Natural killer cell (primary cell): ENCODE measurements around the gene ERRFI1. TPM values are rescaled to one million over a fixed set of nuclear protein-coding genes. Genes with fewer than 3 reads are reported as not detected.

Experiments used
- ATAC-seq, 3 donors: fragments of 150-1000 bp in 2 of 3; fragments of 200-7000 bp in 1 of 3; cut with Tn5 transposase; 1 replicate in 1 of 3; 2 replicates in 2 of 3; pipeline ENCODE4 v1.10.0; 2021; ENCODE audit warnings: mild to moderate bottlenecking in 2 of 3, moderate library complexity in 2 of 3
- DNase-seq, 2 donors: peaks; one replicate each; pipeline versions ENCODE4 v3.0.0 to v3.0.0-alpha.2; 2013 to 2021; ENCODE audit warnings: mixed read lengths in 1 of 2
- H3K27ac ChIP-seq: one replicate; pipeline ENCODE4 v1.5.1; 2013; ENCODE audit warnings: mild to moderate bottlenecking, low read length
- H3K27me3 ChIP-seq: one replicate; pipeline ENCODE4 v1.6.1; 2013; ENCODE audit warnings: low read length; ENCODE audit not compliant: control insufficient read depth, insufficient read depth
- H3K36me3 ChIP-seq: one replicate; pipeline ENCODE4 v1.6.1; 2013; ENCODE audit warnings: low read length; ENCODE audit not compliant: control insufficient read depth, insufficient read depth
- H3K4me1 ChIP-seq: one replicate; pipeline ENCODE4 v1.6.1; 2013; ENCODE audit warnings: low read length; ENCODE audit not compliant: control insufficient read depth, insufficient read depth
- H3K4me3 ChIP-seq: one replicate; pipeline ENCODE4 v1.5.1; 2013; ENCODE audit warnings: low read length
- H3K9me3 ChIP-seq: one replicate; pipeline ENCODE4 v1.6.1; 2013; ENCODE audit warnings: low read length; ENCODE audit not compliant: control insufficient read depth, insufficient read depth
- H3K27ac Mint-ChIP-seq, 2 donors: one replicate each; pipeline ENCODE4 v1.8.0; 2022; ENCODE audit warnings: mild to moderate bottlenecking in 2 of 2, mixed read lengths in 2 of 2, moderate library complexity in 1 of 2
- H3K27me3 Mint-ChIP-seq, 2 donors: one replicate each; pipeline ENCODE4 v1.8.0; 2022; ENCODE audit warnings: low read depth in 2 of 2, mixed read lengths in 2 of 2
- H3K36me3 Mint-ChIP-seq: one replicate; pipeline ENCODE4 v1.8.0; 2022; ENCODE audit warnings: mixed read lengths
- H3K4me1 Mint-ChIP-seq, 2 donors: one replicate each; pipeline ENCODE4 v1.8.0; 2022; ENCODE audit warnings: mixed read lengths in 2 of 2
- H3K4me3 Mint-ChIP-seq: one replicate; pipeline ENCODE4 v1.8.0; 2022; ENCODE audit warnings: mild to moderate bottlenecking, moderate library complexity, mixed read lengths
- H3K9me3 Mint-ChIP-seq, 2 donors: one replicate each; pipeline ENCODE4 v1.8.0; 2022; ENCODE audit warnings: mixed read lengths in 2 of 2
- WGBS: methylation state at CpG from one replicate; pipeline ENCODE4 v1.1.7; 2013; ENCODE audit warnings: missing lambda C conversion rate; ENCODE audit not compliant: insufficient coverage; 5-methylcytosine and 5-hydroxymethylcytosine counted together
- intact Hi-C: fragments of 100-400 bp; cut with micrococcal nuclease; formaldehyde crosslinking; loops from one replicate; pipeline ENCODE4 v1.14.2; 2022
- total RNA-seq, 4 donors: library from RNA; stranded (reverse); fragments of 120-200 nt in 1 of 4; gene quantifications; one replicate each; pipeline versions ENCODE4 v1.2.3 to v1.2.4, GENCODE V29; 2013 to 2022
- TF ChIP-seq, protein P1 (sequence below): fragments of 200-600 bp; IDR thresholded peaks from one replicate; pipeline ENCODE4 v1.8.0; 2022; ENCODE audit warnings: antibody characterized with exemption

The ERRFI1 gene
- total RNA-seq, 3 donors from 2014 or later (not counting 1 experiment from before 2014, with no cell fraction given), result 2.9 to 4.9 (median 4.0) TPM

DNA sequence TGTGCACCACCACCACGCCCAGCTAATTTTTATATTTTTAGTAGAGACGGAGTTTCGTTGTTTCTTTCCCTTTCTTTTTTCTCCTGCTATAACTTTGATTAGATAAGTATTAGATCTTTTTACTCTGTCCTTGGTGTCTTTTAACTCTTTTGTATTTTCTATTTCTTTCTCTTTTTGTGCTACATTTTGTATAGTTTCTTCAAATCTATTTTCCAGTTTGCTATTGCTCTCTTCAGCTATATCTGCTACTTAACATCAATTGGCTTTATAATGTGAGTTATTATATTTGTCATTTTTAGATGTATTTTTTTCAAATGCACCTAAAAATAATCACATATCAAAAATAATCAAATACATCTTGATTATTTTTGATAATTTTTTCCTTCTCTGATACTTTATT is 16.0 kb upstream of the ERRFI1 start:
- Histone ChIP-seq H3K4me3 (no peak overlapping the region), H3K27ac (no peak overlapping the region), H3K36me3 (no peaks in the 10 kb centered on the region), H3K27me3 (no peaks in the 10 kb centered on the region), H3K4me1 (no peaks in the 10 kb centered on the region), H3K9me3 (no peaks in the 10 kb centered on the region)
- H3K4me3 Mint-ChIP-seq, result no peak overlapping the region
- H3K27ac Mint-ChIP-seq, result no peak overlapping the region
- ATAC-seq, result no peak
- no peak for DNase-seq
- intact Hi-C loops, result no loop called here
- peaks cover 10 to 16% of the 10 kb centered on the region in 2 donors for H3K27me3 Mint-ChIP-seq
- H3K36me3 Mint-ChIP-seq, result peaks cover 7% of the 10 kb centered on the region
- no peaks in the 10 kb centered on the region for H3K4me1 Mint-ChIP-seq
- TF ChIP-seq, protein P1, sequence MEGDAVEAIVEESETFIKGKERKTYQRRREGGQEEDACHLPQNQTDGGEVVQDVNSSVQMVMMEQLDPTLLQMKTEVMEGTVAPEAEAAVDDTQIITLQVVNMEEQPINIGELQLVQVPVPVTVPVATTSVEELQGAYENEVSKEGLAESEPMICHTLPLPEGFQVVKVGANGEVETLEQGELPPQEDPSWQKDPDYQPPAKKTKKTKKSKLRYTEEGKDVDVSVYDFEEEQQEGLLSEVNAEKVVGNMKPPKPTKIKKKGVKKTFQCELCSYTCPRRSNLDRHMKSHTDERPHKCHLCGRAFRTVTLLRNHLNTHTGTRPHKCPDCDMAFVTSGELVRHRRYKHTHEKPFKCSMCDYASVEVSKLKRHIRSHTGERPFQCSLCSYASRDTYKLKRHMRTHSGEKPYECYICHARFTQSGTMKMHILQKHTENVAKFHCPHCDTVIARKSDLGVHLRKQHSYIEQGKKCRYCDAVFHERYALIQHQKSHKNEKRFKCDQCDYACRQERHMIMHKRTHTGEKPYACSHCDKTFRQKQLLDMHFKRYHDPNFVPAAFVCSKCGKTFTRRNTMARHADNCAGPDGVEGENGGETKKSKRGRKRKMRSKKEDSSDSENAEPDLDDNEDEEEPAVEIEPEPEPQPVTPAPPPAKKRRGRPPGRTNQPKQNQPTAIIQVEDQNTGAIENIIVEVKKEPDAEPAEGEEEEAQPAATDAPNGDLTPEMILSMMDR, result no peak
- WGBS, result 100% methylated on average over 1 of the region's 3 CpGs
- H3K9me3 Mint-ChIP-seq, result peaks cover 2 to 3% of the 10 kb centered on the region in 2 donors

GRCh38 chr1:8040586-8040985 is 14.5 kb upstream of the ERRFI1 start:
- peaks cover 7% of the 10 kb centered on the region for H3K36me3 Mint-ChIP-seq
- Histone ChIP-seq H3K27me3 (no peaks in the 10 kb centered on the region), H3K4me1 (no peaks in the 10 kb centered on the region), H3K9me3 (no peaks in the 10 kb centered on the region), H3K27ac (no peak overlapping the region), H3K4me3 (no peak overlapping the region), H3K36me3 (no peaks in the 10 kb centered on the region)
- no peaks in the 10 kb centered on the region for H3K4me1 Mint-ChIP-seq
- ATAC-seq, result no peak
- intact Hi-C loops, result no loop called here
- H3K27ac Mint-ChIP-seq, result no peak overlapping the region
- TF ChIP-seq, protein P1, result no peak
- peaks cover 14 to 16% of the 10 kb centered on the region in 2 donors for H3K27me3 Mint-ChIP-seq
- no peak overlapping the region for H3K4me3 Mint-ChIP-seq
- DNase-seq, result no peak
- peaks cover 2 to 3% of the 10 kb centered on the region in 2 donors for H3K9me3 Mint-ChIP-seq
- WGBS, result 72% methylated on average over 1 of the region's 1 CpG

- no peak overlapping the region for H3K27ac Mint-ChIP-seq
Observed at GRCh38 chr1:8039071-8039470, 13.0 kb upstream of the ERRFI1 start.

More at GRCh38 chr1:8039071-8039470, 13.0 kb upstream of the ERRFI1 start:
- 83% methylated on average over 2 of the region's 2 CpGs for WGBS
- no peaks in the 10 kb centered on the region for H3K4me1 ChIP-seq
- no peak overlapping the region for H3K27ac ChIP-seq
- H3K9me3 Mint-ChIP-seq, result peaks cover 2 to 3% of the 10 kb centered on the region in 2 donors
- no peaks in the 10 kb centered on the region for H3K27me3 ChIP-seq
- no peak overlapping the region for H3K4me3 Mint-ChIP-seq
- no peaks in the 10 kb centered on the region for H3K4me1 Mint-ChIP-seq
- peaks cover 7% of the 10 kb centered on the region for H3K36me3 Mint-ChIP-seq
- H3K9me3 ChIP-seq, result no peaks in the 10 kb centered on the region
- ATAC-seq, result no peak
- intact Hi-C loops, result no loop called here
- H3K4me3 ChIP-seq, result no peak overlapping the region
- DNase-seq, result no peak
- peaks cover 14 to 21% of the 10 kb centered on the region in 2 donors for H3K27me3 Mint-ChIP-seq
- no peaks in the 10 kb centered on the region for H3K36me3 ChIP-seq
- TF ChIP-seq, protein P1, result no peak
